Measurements from ENCODE around the gene WDR45B.

Gene WDR45B

DNA sequence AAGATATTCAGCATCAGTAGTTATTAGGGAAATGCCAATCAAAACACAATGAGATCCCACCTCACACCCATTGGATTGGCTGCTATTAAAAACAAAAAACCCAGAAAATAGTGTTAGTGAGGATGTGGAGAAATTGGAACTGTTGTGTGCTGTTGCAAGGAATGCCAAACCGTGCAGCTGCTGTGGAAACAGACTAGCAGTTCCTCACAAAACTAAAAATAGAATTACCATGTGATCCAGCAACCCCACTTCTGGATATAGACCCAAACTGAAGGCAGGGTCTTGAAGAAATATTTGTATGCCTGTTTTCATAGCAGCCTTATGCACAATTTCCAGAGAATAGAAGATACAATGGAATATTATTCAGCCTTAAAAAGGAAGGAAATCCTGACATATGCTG lies 82.7 kb downstream of the WDR45B start:
- Histone ChIP-seq H3K9me3 (ENCODE audit: control extremely low read depth in 1 of 5, control insufficient read depth in 4 of 5, insufficient read depth in 2 of 5, low read depth in 1 of 5, low read length in 4 of 5) (no peaks in the 10 kb centered on the region), H3K27me3 (replicated peaks in 2 of 5; ENCODE audit: control insufficient read depth in 4 of 5, insufficient read depth in 5 of 5, low read length in 4 of 5) (no peaks in the 10 kb centered on the region), H3K4me1 (ENCODE audit: control extremely low read depth in 1 of 4, control insufficient read depth in 4 of 4, insufficient read depth in 4 of 4, low read length in 3 of 4) (peaks cover 0 to 7% (median 2%) of the 10 kb centered on the region in 4 experiments), H3K36me3 (ENCODE audit: control insufficient read depth in 4 of 4, insufficient read depth in 4 of 4, low read length in 3 of 4) (peaks cover 12 to 55% (median 38%) of the 10 kb centered on the region in 4 experiments), H3K4me3 (ENCODE audit: control insufficient read depth in 1 of 7, extremely low read depth in 1 of 7, insufficient read depth in 4 of 7, low read depth in 2 of 7, low read length in 6 of 7) (no peak overlapping the region), H3K27ac (ENCODE audit: insufficient read depth in 1 of 2, low read depth in 1 of 2, low read length in 2 of 2, poor library complexity in 1 of 2, severe bottlenecking in 2 of 2) (no peak overlapping the region)
- ChIA-PET POLR2A (no interaction called here), CTCF (no interaction called here)
- no CpG with 5 or more reads among the region's 1 CpG for WGBS (ENCODE audit: insufficient coverage)
- no peak for DNase-seq

All from common myeloid progenitor, CD34-positive (primary cell).